Measurements from ENCODE around the gene XCL1. TPM values are rescaled to one million over a fixed set of nuclear protein-coding genes. Genes with fewer than 3 reads are reported as not detected.

Gene XCL1
- total RNA-seq, 4 donors from 2014 or later: 0.66 TPM; not detected in 3

GRCh38 chr1:168553680-168554553 lies 22.5 kb upstream of the XCL1 start:
- Histone ChIP-seq H3K9me3 (peaks cover 0 to 8% (median 0%) of the 10 kb centered on the region in 4 donors), H3K27ac (no peak overlapping the region), H3K27me3 (no peaks in the 10 kb centered on the region), H3K36me3 (no peaks in the 10 kb centered on the region), H3K4me3 (no peak overlapping the region), H3K4me1 (no peaks in the 10 kb centered on the region)
- TF ChIP-seq POLR2A (IDR thresholded peaks at IDR 0.05) (no peak), CTCF (IDR thresholded peaks at IDR 0.05) (no peak), EP300 (IDR thresholded peaks at IDR 0.05) (no peak)
- no peak for DNase-seq (ENCODE audit: low spot score in 2 of 2)
- 52 to 53% methylated on average over 5 of the region's 5 CpGs for WGBS, 2 donors

- 83 to 85% methylated on average over 5 of the region's 5 CpGs for WGBS, 2 donors
- no peak for DNase-seq (ENCODE audit: low spot score in 2 of 2)
- no peak for TF ChIP-seq EP300 (IDR thresholded peaks at IDR 0.05)
- no peak for TF ChIP-seq POLR2A (IDR thresholded peaks at IDR 0.05)
- TF ChIP-seq CTCF (IDR thresholded peaks at IDR 0.05): no peak
These were observed 21.6 kb upstream of the XCL1 start for GRCh38 chr1:168554603-168555483.

DNA sequence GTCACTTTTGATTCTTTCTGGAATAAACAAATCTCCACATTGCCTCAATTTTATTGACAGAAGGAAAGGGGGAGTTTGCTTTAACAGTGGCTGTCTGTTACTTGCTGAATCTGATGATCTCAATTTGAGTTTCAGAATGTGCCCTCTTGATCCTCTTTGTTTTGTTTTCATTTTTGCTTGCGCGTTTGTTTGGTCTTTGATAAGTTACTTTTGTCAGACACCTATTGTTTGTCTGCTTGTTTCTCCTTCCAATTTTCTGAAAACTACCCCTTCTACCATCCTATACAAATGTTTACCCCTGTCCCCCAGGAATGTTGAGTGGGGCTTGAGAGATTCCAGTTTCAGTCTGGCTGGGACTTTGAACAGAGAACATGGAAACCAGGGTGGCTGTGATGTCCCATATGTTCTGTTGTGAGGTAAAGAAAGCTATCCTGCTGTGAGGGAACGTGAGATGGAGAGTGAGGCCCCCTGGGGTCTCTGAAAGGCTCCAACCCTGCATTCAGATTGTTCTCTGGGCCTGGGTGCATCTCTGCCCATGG lies 20.8 kb upstream of the XCL1 start:
- H3K36me3 ChIP-seq: no peaks in the 10 kb centered on the region
- no peaks in the 10 kb centered on the region for H3K9me3 ChIP-seq
- TF ChIP-seq EP300 (IDR thresholded peaks at IDR 0.05): no peak
- no peaks in the 10 kb centered on the region for H3K27me3 ChIP-seq
- no peak overlapping the region for H3K4me3 ChIP-seq
- WGBS, 2 donors: 42 to 55% methylated on average over 3 of the region's 3 CpGs
- H3K27ac ChIP-seq: no peak overlapping the region
- no peaks in the 10 kb centered on the region for H3K4me1 ChIP-seq
- no peak for DNase-seq (ENCODE audit: low spot score in 2 of 2)

More at GRCh38 chr1:168554603-168555483, 21.6 kb upstream of the XCL1 start:
- H3K27ac ChIP-seq: no peak overlapping the region
- H3K27me3 ChIP-seq: no peaks in the 10 kb centered on the region
- no peak overlapping the region for H3K4me3 ChIP-seq
- H3K36me3 ChIP-seq: no peaks in the 10 kb centered on the region
- H3K4me1 ChIP-seq: no peaks in the 10 kb centered on the region
- H3K9me3 ChIP-seq: no peaks in the 10 kb centered on the region

GRCh38 chr1:168556647-168557046 lies 19.8 kb upstream of the XCL1 start:
- H3K4me3 ChIP-seq: no peak overlapping the region
- TF ChIP-seq EP300 (IDR thresholded peaks at IDR 0.05) (no peak), CTCF (IDR thresholded peaks at IDR 0.05) (no peak), POLR2A (IDR thresholded peaks at IDR 0.05) (no peak)
- H3K27me3 ChIP-seq: no peaks in the 10 kb centered on the region
- H3K9me3 ChIP-seq: no peaks in the 10 kb centered on the region
- no peak for DNase-seq (ENCODE audit: low spot score in 2 of 2)
- no peak overlapping the region for H3K27ac ChIP-seq
- no peaks in the 10 kb centered on the region for H3K4me1 ChIP-seq
- no peaks in the 10 kb centered on the region for H3K36me3 ChIP-seq

- no peaks in the 10 kb centered on the region for H3K36me3 ChIP-seq
- no peak for TF ChIP-seq POLR2A (IDR thresholded peaks at IDR 0.05)
- no peak for TF ChIP-seq EP300 (IDR thresholded peaks at IDR 0.05)
- no peak for TF ChIP-seq CTCF (IDR thresholded peaks at IDR 0.05)
- H3K27me3 ChIP-seq: no peaks in the 10 kb centered on the region
- no peak overlapping the region for H3K4me3 ChIP-seq
- no peak overlapping the region for H3K27ac ChIP-seq
- DNase-seq (ENCODE audit: low spot score in 2 of 2): no peak
- H3K4me1 ChIP-seq: no peaks in the 10 kb centered on the region
- no peaks in the 10 kb centered on the region for H3K9me3 ChIP-seq
These were observed 16.0 kb upstream of the XCL1 start for GRCh38 chr1:168560370-168560769.
